CD14-positive monocyte (primary cell): Measurements from ENCODE around the gene PAPPA. TPM values are rescaled to one million over a fixed set of nuclear protein-coding genes. Genes with fewer than 3 reads are reported as not detected.

Source experiments
- DNase-seq, 3 donors: peaks; one replicate each; pipeline ENCODE4 v3.0.0-alpha.2; 2011 to 2022
- H2AFZ ChIP-seq: 2 replicates; pipeline ENCODE4 v1.6.0; 2012; ENCODE audit warnings: mild to moderate bottlenecking, low read depth, low read length, inconsistent platforms; ENCODE audit not compliant: insufficient read depth, poor library complexity, severe bottlenecking
- H3K27ac ChIP-seq, 2 donors: 1 replicate in 1 of 2; 2 replicates in 1 of 2; pipeline ENCODE4 v1.5.1; 2012 to 2013; ENCODE audit warnings: low read length in 2 of 2, control low read depth in 1 of 2, inconsistent platforms in 1 of 2, low read depth in 1 of 2, mild to moderate bottlenecking in 1 of 2
- H3K27me3 ChIP-seq, 2 donors: one replicate each; pipeline versions ENCODE4 v1.6.0 to v1.6.1; 2011 to 2013; ENCODE audit warnings: low read length in 2 of 2; ENCODE audit not compliant: control insufficient read depth in 2 of 2, insufficient read depth in 2 of 2
- H3K36me3 ChIP-seq, 2 donors: replicated peaks in 1 of 2; 1 replicate in 1 of 2; 2 replicates in 1 of 2; pipeline versions ENCODE4 v1.5.1 to v1.6.1; 2012 to 2013; ENCODE audit warnings: low read length in 2 of 2, control low read depth in 1 of 2, inconsistent platforms in 1 of 2, mild to moderate bottlenecking in 1 of 2; ENCODE audit not compliant: insufficient read depth in 2 of 2, control insufficient read depth in 1 of 2
- H3K4me1 ChIP-seq, 2 donors: 1 replicate in 1 of 2; 2 replicates in 1 of 2; pipeline versions ENCODE4 v1.5.1 to v1.6.1; 2012 to 2013; ENCODE audit warnings: low read length in 2 of 2, control low read depth in 1 of 2, inconsistent platforms in 1 of 2, mild to moderate bottlenecking in 1 of 2, moderate library complexity in 1 of 2; ENCODE audit not compliant: insufficient read depth in 2 of 2, control insufficient read depth in 1 of 2
- H3K4me2 ChIP-seq: replicated peaks from 2 replicates; pipeline ENCODE3; 2012; ENCODE audit warnings: low read length, moderate library complexity, mild to moderate bottlenecking; ENCODE audit not compliant: poor library complexity, severe bottlenecking; ENCODE audit errors: extremely low read depth
- H3K4me3 ChIP-seq, 3 experiments: fragments of 200-600 bp in 1 of 3; sonication (generic) in 1 of 3; replicated peaks in 1 of 3; 1 replicate in 2 of 3; 2 replicates in 1 of 3; pipeline ENCODE4 v1.5.1; 2011 to 2013; ENCODE audit warnings: low read length in 3 of 3, mild to moderate bottlenecking in 3 of 3, control low read depth in 2 of 3, low read depth in 2 of 3, inconsistent platforms in 1 of 3, moderate library complexity in 1 of 3
- H3K79me2 ChIP-seq: 2 replicates; pipeline ENCODE4 v1.6.0; 2012; ENCODE audit warnings: mild to moderate bottlenecking, control low read depth, inconsistent platforms, low read length, moderate library complexity; ENCODE audit not compliant: insufficient read depth
- H3K9ac ChIP-seq: 2 replicates; pipeline ENCODE4 v1.6.0; 2017; ENCODE audit warnings: low read length, mild to moderate bottlenecking; ENCODE audit not compliant: insufficient read depth, poor library complexity, severe bottlenecking
- H3K9me3 ChIP-seq, 2 donors: replicated peaks in 1 of 2; 1 replicate in 1 of 2; 2 replicates in 1 of 2; pipeline versions ENCODE4 v1.5.1 to v1.6.1; 2012 to 2013; ENCODE audit warnings: low read length in 2 of 2, control low read depth in 1 of 2; ENCODE audit not compliant: control insufficient read depth in 1 of 2, insufficient read depth in 1 of 2
- H4K20me1 ChIP-seq: 2 replicates; pipeline ENCODE4 v1.6.0; 2012; ENCODE audit warnings: mild to moderate bottlenecking, low read length, control low read depth, moderate library complexity; ENCODE audit not compliant: insufficient read depth
- H3K27ac Mint-ChIP-seq, 7 donors: one replicate each; pipeline ENCODE4 v1.8.0; 2020; ENCODE audit warnings: mild to moderate bottlenecking in 7 of 7, mixed read lengths in 7 of 7, moderate library complexity in 6 of 7, inconsistent platforms in 2 of 7
- H3K27me3 Mint-ChIP-seq, 3 donors: one replicate each; pipeline ENCODE4 v1.8.0; 2021 to 2022; ENCODE audit warnings: low read depth in 3 of 3, mild to moderate bottlenecking in 3 of 3, mixed read lengths in 3 of 3, moderate library complexity in 3 of 3, inconsistent platforms in 1 of 3
- H3K36me3 Mint-ChIP-seq, 2 donors: one replicate each; pipeline ENCODE4 v1.8.0; 2020; ENCODE audit warnings: mixed read lengths in 2 of 2, inconsistent platforms in 1 of 2, mild to moderate bottlenecking in 1 of 2
- H3K4me1 Mint-ChIP-seq: one replicate; pipeline ENCODE4 v1.8.0; 2020; ENCODE audit warnings: mild to moderate bottlenecking, mixed read lengths
- H3K4me3 Mint-ChIP-seq, 2 donors: one replicate each; pipeline ENCODE4 v1.8.0; 2020; ENCODE audit warnings: mild to moderate bottlenecking in 2 of 2, mixed read lengths in 2 of 2, moderate library complexity in 1 of 2
- H3K9me3 Mint-ChIP-seq, 7 donors: one replicate each; pipeline ENCODE4 v1.8.0; 2020 to 2022; ENCODE audit warnings: mixed read lengths in 7 of 7, mild to moderate bottlenecking in 6 of 7, moderate library complexity in 6 of 7, inconsistent platforms in 2 of 7
- WGBS: methylation state at CpG from one replicate; pipeline ENCODE4 v1.1.5; 2013; ENCODE audit warnings: missing lambda C conversion rate; ENCODE audit not compliant: insufficient coverage; 5-methylcytosine and 5-hydroxymethylcytosine counted together
- intact Hi-C, 2 donors: fragments of 100-400 bp; cut with micrococcal nuclease; formaldehyde crosslinking; loops; one replicate each; pipeline versions ENCODE4 v1.15.0 to v1.15.1; 2023
- polyA plus RNA-seq, 3 donors: library from polyadenylated mRNA; depleted of rRNA in 1 of 3; unstranded in 2 of 3; stranded (reverse) in 1 of 3; fragments of 300-500 nt in 2 of 3; fragments of >200 nt in 1 of 3; fragmentation: Illumina TruSeq in 2 of 3; gene quantifications; 1 replicate in 2 of 3; 2 replicates in 1 of 3; pipeline ENCODE4 v1.2.3, GENCODE V29; 2012 to 2021
- TF ChIP-seq, protein P1 (sequence below): fragments of 200-600 bp; IDR thresholded peaks from one replicate; pipeline ENCODE4 v1.8.0; 2022; ENCODE audit warnings: antibody characterized with exemption, mild to moderate bottlenecking

PAPPA gene
- polyA plus RNA-seq, 3 donors = not detected

GRCh38 chr9:116141864-116142561 lies 11.6 kb upstream of the PAPPA start:
- Mint-ChIP-seq H3K27me3 (peaks cover 0 to 3% (median 2%) of the 10 kb centered on the region in 3 donors), H3K4me1 (no peaks in the 10 kb centered on the region), H3K9me3 (no peaks in the 10 kb centered on the region), H3K4me3 (no peak overlapping the region), H3K36me3 (no peaks in the 10 kb centered on the region), H3K27ac (no peak overlapping the region)
- Histone ChIP-seq H4K20me1 (no peaks in the 10 kb centered on the region), H3K27ac (no peak overlapping the region), H3K4me3 (no peak overlapping the region), H3K27me3 (no peaks in the 10 kb centered on the region), H2AFZ (no peak overlapping the region), H3K4me1 (no peaks in the 10 kb centered on the region), H3K4me2 (no peak overlapping the region), H3K36me3 (no peaks in the 10 kb centered on the region), H3K9me3 (no peaks in the 10 kb centered on the region), H3K79me2 (no peaks in the 10 kb centered on the region), H3K9ac (no peak overlapping the region)
- intact Hi-C loops = no loop called here
- no peak for DNase-seq
- 88% methylated on average over 1 of the region's 6 CpGs for WGBS
- TF ChIP-seq, protein P1, sequence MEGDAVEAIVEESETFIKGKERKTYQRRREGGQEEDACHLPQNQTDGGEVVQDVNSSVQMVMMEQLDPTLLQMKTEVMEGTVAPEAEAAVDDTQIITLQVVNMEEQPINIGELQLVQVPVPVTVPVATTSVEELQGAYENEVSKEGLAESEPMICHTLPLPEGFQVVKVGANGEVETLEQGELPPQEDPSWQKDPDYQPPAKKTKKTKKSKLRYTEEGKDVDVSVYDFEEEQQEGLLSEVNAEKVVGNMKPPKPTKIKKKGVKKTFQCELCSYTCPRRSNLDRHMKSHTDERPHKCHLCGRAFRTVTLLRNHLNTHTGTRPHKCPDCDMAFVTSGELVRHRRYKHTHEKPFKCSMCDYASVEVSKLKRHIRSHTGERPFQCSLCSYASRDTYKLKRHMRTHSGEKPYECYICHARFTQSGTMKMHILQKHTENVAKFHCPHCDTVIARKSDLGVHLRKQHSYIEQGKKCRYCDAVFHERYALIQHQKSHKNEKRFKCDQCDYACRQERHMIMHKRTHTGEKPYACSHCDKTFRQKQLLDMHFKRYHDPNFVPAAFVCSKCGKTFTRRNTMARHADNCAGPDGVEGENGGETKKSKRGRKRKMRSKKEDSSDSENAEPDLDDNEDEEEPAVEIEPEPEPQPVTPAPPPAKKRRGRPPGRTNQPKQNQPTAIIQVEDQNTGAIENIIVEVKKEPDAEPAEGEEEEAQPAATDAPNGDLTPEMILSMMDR = no peak

DNA sequence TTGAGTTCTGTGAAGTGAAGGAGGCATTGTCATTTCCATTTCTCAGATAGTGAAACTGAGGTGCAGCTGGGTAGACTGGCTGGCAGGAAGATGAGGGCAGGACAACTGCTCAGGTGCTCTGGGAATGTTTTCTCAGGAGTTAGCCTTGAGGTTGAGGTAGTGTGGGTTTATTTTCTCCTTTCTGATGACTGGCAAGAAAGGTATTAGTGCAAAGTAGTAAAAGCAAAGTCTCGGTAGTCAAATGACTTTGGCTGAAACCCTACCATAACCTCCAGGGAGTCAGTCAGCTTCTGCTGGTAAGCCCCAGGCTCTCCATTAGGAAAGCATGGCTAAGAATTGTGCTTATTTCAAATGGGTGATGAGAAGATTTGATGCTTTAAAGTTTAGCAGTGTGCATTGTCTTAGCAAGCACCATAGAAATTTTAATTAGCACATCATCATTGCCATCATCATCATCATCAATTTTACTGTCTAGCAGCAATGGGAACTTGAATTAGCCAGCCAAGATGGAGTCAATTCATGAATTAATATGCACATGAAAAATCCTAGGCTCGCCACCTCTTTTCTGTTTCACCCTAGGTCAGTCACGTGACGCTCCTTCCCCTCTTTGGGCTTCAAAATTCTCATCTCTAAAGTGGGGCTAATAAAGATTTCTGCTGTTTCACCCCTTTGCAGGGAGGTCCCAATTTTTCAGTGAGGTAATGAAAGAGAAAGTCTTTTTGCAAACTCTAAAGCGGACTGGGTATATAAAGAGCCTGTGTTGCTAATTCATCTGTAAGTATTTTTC lies 10.7 kb upstream of the PAPPA start:
- no peaks in the 10 kb centered on the region for H3K79me2 ChIP-seq
- H3K4me1 ChIP-seq = no peaks in the 10 kb centered on the region
- no peak for DNase-seq
- H3K9me3 ChIP-seq = no peaks in the 10 kb centered on the region
- intact Hi-C loops = no loop called here
- H4K20me1 ChIP-seq = no peaks in the 10 kb centered on the region
- no peaks in the 10 kb centered on the region for H3K36me3 Mint-ChIP-seq
- H3K27me3 ChIP-seq = no peaks in the 10 kb centered on the region
- H3K27ac Mint-ChIP-seq = no peak overlapping the region
- no peak overlapping the region for H3K27ac ChIP-seq
- H3K4me3 Mint-ChIP-seq = no peak overlapping the region
- no peaks in the 10 kb centered on the region for H3K4me1 Mint-ChIP-seq
- H3K36me3 ChIP-seq = no peaks in the 10 kb centered on the region
- TF ChIP-seq, protein P1 = no peak
- no peak overlapping the region for H3K9ac ChIP-seq
- no peaks in the 10 kb centered on the region for H3K9me3 Mint-ChIP-seq
- H2AFZ ChIP-seq = no peak overlapping the region
- WGBS = no CpG with 5 or more reads among the region's 5 CpGs
- peaks cover 0 to 9% (median 0%) of the 10 kb centered on the region in 3 donors for H3K27me3 Mint-ChIP-seq
- H3K4me3 ChIP-seq = no peak overlapping the region
- H3K4me2 ChIP-seq = no peak overlapping the region
